MM.1S (cell line): ENCODE measurements around the gene ERCC4.

Source experiments
- DNase-seq: peaks from one replicate; pipeline ENCODE4 v3.0.0-alpha.2; 2015
- H2AFZ ChIP-seq: fragments of 300-600 bp; sonication (generic); 2 replicates; pipeline ENCODE4 v1.6.0; 2016; ENCODE audit warnings: antibody characterized with exemption, low read length
- H3F3A ChIP-seq: fragments of 300-600 bp; sonication (generic); 2 replicates; pipeline ENCODE4 v1.6.1; 2016; ENCODE audit warnings: mild to moderate bottlenecking, antibody characterized with exemption, low read length, moderate library complexity, mixed read lengths; ENCODE audit not compliant: insufficient read depth
- H3K27ac ChIP-seq: fragments of 300-600 bp; sonication (generic); 2 replicates; pipeline ENCODE4 v1.5.1; 2016; ENCODE audit warnings: mild to moderate bottlenecking, low read length
- H3K27me3 ChIP-seq: fragments of 300-600 bp; sonication (generic); replicated peaks from 2 replicates; pipeline ENCODE4 v1.6.0; 2016; ENCODE audit warnings: low read length; ENCODE audit not compliant: insufficient read depth
- H3K36me3 ChIP-seq: fragments of 300-600 bp; sonication (generic); replicated peaks from 2 replicates; pipeline ENCODE4 v1.6.1; 2016; ENCODE audit warnings: mild to moderate bottlenecking, low read length, mixed read lengths; ENCODE audit not compliant: insufficient read depth
- H3K4me1 ChIP-seq: fragments of 300-600 bp; sonication (generic); 2 replicates; pipeline ENCODE4 v1.6.1; 2016; ENCODE audit warnings: low read length, mixed read lengths
- H3K4me2 ChIP-seq: fragments of 300-600 bp; sonication (generic); 2 replicates; pipeline ENCODE4 v1.6.0; 2016; ENCODE audit warnings: low read depth, low read length
- H3K4me3 ChIP-seq: fragments of 300-600 bp; sonication (generic); 2 replicates; pipeline ENCODE4 v1.5.1; 2016; ENCODE audit warnings: low read length, mixed read lengths
- H3K79me2 ChIP-seq: fragments of 300-600 bp; sonication (generic); 2 replicates; pipeline ENCODE4 v1.6.1; 2016; ENCODE audit warnings: mixed run types, low read length, mixed read lengths
- H3K9ac ChIP-seq: fragments of 300-600 bp; sonication (generic); 2 replicates; pipeline ENCODE4 v1.6.1; 2016; ENCODE audit warnings: low read length, mixed read lengths
- H3K9me2 ChIP-seq: fragments of 300-600 bp; sonication (generic); replicated peaks from 2 replicates; pipeline ENCODE4 v1.6.1; 2016; ENCODE audit warnings: mild to moderate bottlenecking, low read length, mixed read lengths; ENCODE audit not compliant: insufficient read depth
- H3K9me3 ChIP-seq: fragments of 300-600 bp; sonication (generic); replicated peaks from 2 replicates; pipeline ENCODE4 v1.6.1; 2016; ENCODE audit warnings: mild to moderate bottlenecking, low read length, mixed read lengths; ENCODE audit not compliant: insufficient read depth
- H4K20me1 ChIP-seq: fragments of 300-600 bp; sonication (generic); 2 replicates; pipeline ENCODE4 v1.6.1; 2016; ENCODE audit warnings: mild to moderate bottlenecking, low read length, moderate library complexity, mixed read lengths; ENCODE audit not compliant: insufficient read depth
- CTCF ChIP-seq: fragments of 300-600 bp; sonication (generic); IDR thresholded peaks from 2 replicates; pipeline ENCODE4 v1.5.1; 2016; ENCODE audit warnings: antibody characterized with exemption, low read length, mixed read lengths
- EZH2 ChIP-seq: fragments of 300-600 bp; sonication (generic); optimal IDR thresholded peaks from 2 replicates; pipeline ENCODE3; 2017; ENCODE audit warnings: low read depth, mild to moderate bottlenecking, antibody characterized with exemption, low read length, mixed read lengths
- EZH2phosphoT487 ChIP-seq: fragments of 300-600 bp; sonication (generic); IDR thresholded peaks from 2 replicates; pipeline ENCODE4 v1.6.1; 2018; ENCODE audit warnings: antibody characterized with exemption, low read length

The ERCC4 gene

GRCh38 chr16:13940397-13940933 lies 20.5 kb downstream of the ERCC4 start:
- no peaks in the 10 kb centered on the region for H3K4me1 ChIP-seq
- H2AFZ ChIP-seq, result no peak overlapping the region
- TF ChIP-seq EZH2 (no peak), CTCF (no peak)
- no peak overlapping the region for H3K4me3 ChIP-seq
- H3K9me3 ChIP-seq, result no peaks in the 10 kb centered on the region
- no peak for DNase-seq
- 0 out of 2 replicates have a peak, but pooled peaks cover 4% of the 10 kb centered on the region for H3K36me3 ChIP-seq
- no peaks in the 10 kb centered on the region for H3K9me2 ChIP-seq
- no peaks in the 10 kb centered on the region for H3K79me2 ChIP-seq
- no peaks in the 10 kb centered on the region for H4K20me1 ChIP-seq
- H3K27ac ChIP-seq, result no peak overlapping the region
- H3K4me2 ChIP-seq, result no peak overlapping the region
- no peaks in the 10 kb centered on the region for H3K27me3 ChIP-seq
- H3K9ac ChIP-seq, result no peak overlapping the region
- H3F3A ChIP-seq, result no peaks in the 10 kb centered on the region

GRCh38 chr16:13944816-13945215 lies 24.9 kb downstream of the ERCC4 start:
- H2AFZ ChIP-seq, result no peak overlapping the region
- H3K4me3 ChIP-seq, result no peak overlapping the region
- H3K9me2 ChIP-seq, result no peaks in the 10 kb centered on the region
- H3K27me3 ChIP-seq, result no peaks in the 10 kb centered on the region
- no peak overlapping the region for H3K4me2 ChIP-seq
- no peaks in the 10 kb centered on the region for H3K9me3 ChIP-seq
- no peaks in the 10 kb centered on the region for H3K4me1 ChIP-seq
- H3K79me2 ChIP-seq, result no peaks in the 10 kb centered on the region
- no peak overlapping the region for H3K27ac ChIP-seq
- TF ChIP-seq CTCF (no peak), EZH2phosphoT487 (no peak), EZH2 (no peak)
- DNase-seq, result no peak
- H3F3A ChIP-seq, result no peaks in the 10 kb centered on the region
- no peaks in the 10 kb centered on the region; the same call in 1 of the 2 replicates for H3K36me3 ChIP-seq
- no peak overlapping the region for H3K9ac ChIP-seq
- H4K20me1 ChIP-seq, result no peaks in the 10 kb centered on the region

- Histone ChIP-seq H3K27ac (no peak overlapping the region), H3K9me3 (no peaks in the 10 kb centered on the region), H3K9ac (no peak overlapping the region), H3K4me1 (no peaks in the 10 kb centered on the region), H3K36me3 (no peaks in the 10 kb centered on the region; the same call in 1 of the 2 replicates), H3K9me2 (no peaks in the 10 kb centered on the region), H2AFZ (no peak overlapping the region), H3K4me2 (no peak overlapping the region), H3K4me3 (no peak overlapping the region), H3K27me3 (no peaks in the 10 kb centered on the region), H4K20me1 (no peaks in the 10 kb centered on the region), H3F3A (no peaks in the 10 kb centered on the region), H3K79me2 (no peaks in the 10 kb centered on the region)
- DNase-seq, result no peak
- no peak for TF ChIP-seq EZH2phosphoT487
- TF ChIP-seq EZH2, result no peak
- TF ChIP-seq CTCF, result no peak
These were observed 26.0 kb downstream of the ERCC4 start for GRCh38 chr16:13945744-13946485.
